Prostate gland (tissue), 2 donors: Measurements from ENCODE around the gene SEH1L. TPM values are rescaled to one million over a fixed set of nuclear protein-coding genes. Genes with fewer than 3 reads are reported as not detected.

ENCODE experiments used
- DNase-seq: peaks from one replicate; pipeline ENCODE4 v3.0.0-alpha.2; 2019; ENCODE audit warnings: low spot score
- H3K27ac ChIP-seq, 2 donors: fragments of 200-600 bp; sonication (generic); 2 replicates each; pipeline ENCODE4 v1.5.1; 2017 to 2019
- H3K27me3 ChIP-seq: fragments of 200-600 bp; sonication (generic); replicated peaks from 2 replicates; pipeline ENCODE4 v1.5.1; 2019; ENCODE audit not compliant: insufficient read depth
- H3K36me3 ChIP-seq, 2 donors: fragments of 200-600 bp; sonication (generic); 1 replicate in 1 of 2; 2 replicates in 1 of 2; pipeline versions ENCODE4 v1.5.1 to v1.8.1; 2017 to 2019
- H3K4me1 ChIP-seq: fragments of 200-600 bp; sonication (generic); replicated peaks from 2 replicates; pipeline ENCODE4 v1.5.1; 2019
- H3K4me3 ChIP-seq, 2 donors: fragments of 200-600 bp; sonication (generic); 2 replicates each; pipeline ENCODE4 v1.5.1; 2017 to 2019
- H3K9me3 ChIP-seq: fragments of 200-600 bp; sonication (generic); 2 replicates; pipeline ENCODE4 v1.5.1; 2017
- POLR2A ChIP-seq: fragments of 450-650 bp; IDR thresholded peaks from one replicate; pipeline ENCODE4 v1.6.1; 2016; ENCODE audit warnings: antibody characterized with exemption, mild to moderate bottlenecking
- POLR2AphosphoS5 ChIP-seq: sonication (generic); formaldehyde crosslinking; IDR thresholded peaks from one replicate; pipeline ENCODE4 v1.6.1; 2017; ENCODE audit warnings: antibody characterized with exemption
- WGBS: methylation state at CpG from one replicate; pipeline ENCODE4 v1.1.5; 2018; 5-methylcytosine and 5-hydroxymethylcytosine counted together
- intact Hi-C: fragments of 100-400 bp; cut with DNase I; formaldehyde crosslinking; loops from one replicate; pipeline ENCODE4 v1.14.2; 2022
- total RNA-seq, 2 donors: library from RNA; depleted of rRNA; stranded (reverse); fragments of >200 nt; gene quantifications; one replicate each; pipeline ENCODE4 v1.1.0, GENCODE V29; 2016
- TF ChIP-seq, protein P1 (sequence below), 4 experiments: fragments of 200-600 bp in 2 of 4; fragments of 450-650 bp in 2 of 4; sonication (generic) in 2 of 4; IDR thresholded peaks; 1 replicate in 3 of 4; 2 replicates in 1 of 4; pipeline ENCODE4 v1.5.1; 2016 to 2019; ENCODE audit warnings: antibody characterized with exemption in 4 of 4, mild to moderate bottlenecking in 2 of 4, moderate library complexity in 2 of 4

The SEH1L gene
- total RNA-seq, 2 donors from 2014 or later: 35.9 to 46.6 TPM

DNA sequence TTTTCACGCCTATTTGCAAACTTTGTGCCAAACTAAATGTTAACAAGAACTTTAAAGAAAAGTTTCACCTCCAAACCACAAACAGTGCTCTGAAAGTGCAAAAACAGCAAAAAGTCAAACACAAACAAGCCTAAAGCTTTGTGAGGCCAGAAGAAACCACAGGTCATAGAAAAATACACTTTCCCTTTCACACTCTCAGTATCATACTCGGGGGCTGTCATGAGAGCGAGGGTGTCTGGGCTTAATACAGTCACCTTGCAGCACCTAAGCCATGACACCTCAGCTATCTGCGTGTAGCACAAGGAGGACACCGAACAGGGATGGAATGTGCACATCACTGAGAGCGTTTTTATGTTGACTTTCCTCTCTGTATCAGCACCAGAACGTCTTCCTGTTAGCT lies 26.6 kb upstream of the SEH1L start:
- Histone ChIP-seq H3K27ac (no peak overlapping the region), H3K27me3 (no peaks in the 10 kb centered on the region), H3K36me3 (no peaks in the 10 kb centered on the region), H3K4me3 (no peak overlapping the region), H3K9me3 (no peaks in the 10 kb centered on the region), H3K4me1 (no peaks in the 10 kb centered on the region)
- TF ChIP-seq, protein P1, sequence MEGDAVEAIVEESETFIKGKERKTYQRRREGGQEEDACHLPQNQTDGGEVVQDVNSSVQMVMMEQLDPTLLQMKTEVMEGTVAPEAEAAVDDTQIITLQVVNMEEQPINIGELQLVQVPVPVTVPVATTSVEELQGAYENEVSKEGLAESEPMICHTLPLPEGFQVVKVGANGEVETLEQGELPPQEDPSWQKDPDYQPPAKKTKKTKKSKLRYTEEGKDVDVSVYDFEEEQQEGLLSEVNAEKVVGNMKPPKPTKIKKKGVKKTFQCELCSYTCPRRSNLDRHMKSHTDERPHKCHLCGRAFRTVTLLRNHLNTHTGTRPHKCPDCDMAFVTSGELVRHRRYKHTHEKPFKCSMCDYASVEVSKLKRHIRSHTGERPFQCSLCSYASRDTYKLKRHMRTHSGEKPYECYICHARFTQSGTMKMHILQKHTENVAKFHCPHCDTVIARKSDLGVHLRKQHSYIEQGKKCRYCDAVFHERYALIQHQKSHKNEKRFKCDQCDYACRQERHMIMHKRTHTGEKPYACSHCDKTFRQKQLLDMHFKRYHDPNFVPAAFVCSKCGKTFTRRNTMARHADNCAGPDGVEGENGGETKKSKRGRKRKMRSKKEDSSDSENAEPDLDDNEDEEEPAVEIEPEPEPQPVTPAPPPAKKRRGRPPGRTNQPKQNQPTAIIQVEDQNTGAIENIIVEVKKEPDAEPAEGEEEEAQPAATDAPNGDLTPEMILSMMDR (IDR thresholded peaks at IDR 0.05): no peak
- TF ChIP-seq POLR2AphosphoS5 (no peak), POLR2A (no peak)
- no peak for DNase-seq
- intact Hi-C loops: no loop called here
- WGBS: 52% methylated on average over 7 of the region's 7 CpGs

DNA sequence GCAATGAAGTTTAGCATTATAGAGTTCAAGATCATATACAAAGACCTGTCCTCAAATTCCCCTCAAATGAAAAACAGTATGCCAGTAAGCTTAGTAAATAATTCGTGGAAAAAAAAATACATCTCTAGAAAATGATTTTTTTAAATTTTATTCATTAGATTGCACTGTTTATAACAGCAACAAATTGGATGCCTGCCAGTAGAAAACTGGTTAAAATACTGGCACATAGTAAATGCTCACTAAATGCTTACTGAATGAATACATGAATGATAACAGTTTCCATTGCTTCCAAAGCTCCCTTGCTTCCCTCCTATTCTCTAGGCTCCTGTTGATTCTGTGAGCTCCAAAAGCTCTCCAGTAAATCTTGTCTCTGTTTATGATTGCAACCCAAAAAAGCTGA lies 25.5 kb upstream of the SEH1L start:
- H3K27ac ChIP-seq: no peak overlapping the region
- H3K4me1 ChIP-seq: no peaks in the 10 kb centered on the region
- H3K4me3 ChIP-seq: no peak overlapping the region
- no peaks in the 10 kb centered on the region for H3K36me3 ChIP-seq
- no peaks in the 10 kb centered on the region for H3K9me3 ChIP-seq
- intact Hi-C loops: no loop called here
- WGBS: 93% methylated on average over 1 of the region's 1 CpG
- H3K27me3 ChIP-seq: no peaks in the 10 kb centered on the region
- no peak for DNase-seq
- TF ChIP-seq POLR2A: no peak
- no peak for TF ChIP-seq POLR2AphosphoS5
- TF ChIP-seq, protein P1 (IDR thresholded peaks at IDR 0.05): no peak

DNA sequence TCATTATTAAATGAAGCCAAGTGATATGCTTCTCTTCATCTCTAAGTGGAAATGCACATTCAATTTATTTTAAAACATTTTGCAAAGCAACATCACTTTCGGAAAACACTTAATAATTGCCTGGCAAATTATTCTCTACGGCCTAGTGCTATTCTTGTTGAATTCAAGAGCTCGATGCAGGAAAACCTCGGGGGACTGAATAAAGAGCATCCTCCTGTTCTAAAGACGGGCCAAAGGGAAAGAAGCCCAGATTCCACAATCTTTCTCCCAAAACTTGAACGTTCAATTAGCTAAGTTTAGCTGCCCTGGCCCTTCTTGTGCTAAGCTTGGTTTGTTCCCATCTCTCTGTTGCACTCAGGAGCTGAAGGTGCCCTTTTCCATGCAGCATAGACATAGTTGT lies 23.2 kb upstream of the SEH1L start:
- no peak overlapping the region for H3K27ac ChIP-seq
- no peak overlapping the region for H3K4me3 ChIP-seq
- H3K27me3 ChIP-seq: no peaks in the 10 kb centered on the region
- TF ChIP-seq POLR2A (no peak), POLR2AphosphoS5 (no peak)
- TF ChIP-seq, protein P1 (IDR thresholded peaks at IDR 0.05): no peak
- DNase-seq: no peak
- intact Hi-C loops: no loop called here
- WGBS: 79% methylated on average over 6 of the region's 6 CpGs
- H3K4me1 ChIP-seq: no peaks in the 10 kb centered on the region
- no peaks in the 10 kb centered on the region for H3K36me3 ChIP-seq
- H3K9me3 ChIP-seq: no peaks in the 10 kb centered on the region

DNA sequence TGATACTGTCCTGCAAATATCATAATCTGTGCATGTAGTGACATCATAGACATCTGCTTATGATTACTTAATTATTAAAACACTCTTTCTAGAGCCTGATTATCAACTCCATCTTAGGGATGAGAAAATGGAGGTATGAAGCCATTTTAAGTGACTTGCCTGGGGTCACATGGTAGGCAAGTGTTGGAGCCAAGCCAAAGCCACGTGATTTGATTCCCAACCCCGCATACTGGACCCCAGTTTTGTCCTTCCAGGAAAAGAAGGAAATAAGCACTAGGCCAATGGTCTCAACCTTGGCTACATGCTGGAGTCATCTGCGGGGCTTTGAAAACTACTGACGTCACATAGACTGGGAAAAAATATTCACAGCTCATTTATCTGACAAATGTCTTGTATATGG lies 19.6 kb upstream of the SEH1L start:
- no peak overlapping the region for H3K4me3 ChIP-seq
- TF ChIP-seq POLR2AphosphoS5 (no peak), POLR2A (no peak)
- TF ChIP-seq, protein P1 (IDR thresholded peaks at IDR 0.05): no peak
- H3K36me3 ChIP-seq: no peaks in the 10 kb centered on the region
- no peaks in the 10 kb centered on the region for H3K4me1 ChIP-seq
- no peak for DNase-seq
- intact Hi-C loops: no loop called here
- no peak overlapping the region for H3K27ac ChIP-seq
- no peaks in the 10 kb centered on the region for H3K9me3 ChIP-seq
- 82% methylated on average over 4 of the region's 4 CpGs for WGBS
- no peaks in the 10 kb centered on the region for H3K27me3 ChIP-seq

DNA sequence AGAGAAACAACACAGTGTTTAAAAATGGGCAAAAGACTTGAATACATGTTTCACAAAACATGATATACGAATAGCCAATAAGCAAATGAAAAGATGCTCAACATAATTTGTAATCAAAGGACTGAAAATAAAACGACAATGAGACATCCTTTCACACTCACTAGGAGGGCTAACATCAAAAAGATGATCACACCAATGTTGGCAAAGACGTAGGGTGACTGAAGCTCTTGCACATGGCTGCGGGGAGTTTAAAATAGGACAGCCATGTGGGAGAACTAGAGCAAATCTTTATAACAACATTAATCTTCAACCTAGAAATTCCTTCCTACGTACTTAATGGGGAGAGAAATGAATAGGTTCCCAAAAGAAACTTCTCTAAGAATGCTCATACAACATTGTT lies 19.2 kb upstream of the SEH1L start:
- no peaks in the 10 kb centered on the region for H3K4me1 ChIP-seq
- no peaks in the 10 kb centered on the region for H3K27me3 ChIP-seq
- H3K9me3 ChIP-seq: no peaks in the 10 kb centered on the region
- H3K4me3 ChIP-seq: no peak overlapping the region
- 86% methylated on average over 5 of the region's 5 CpGs for WGBS
- no peaks in the 10 kb centered on the region for H3K36me3 ChIP-seq
- no peak for DNase-seq
- intact Hi-C loops: no loop called here
- TF ChIP-seq POLR2AphosphoS5: no peak
- TF ChIP-seq, protein P1 (IDR thresholded peaks at IDR 0.05): no peak
- TF ChIP-seq POLR2A: no peak
- no peak overlapping the region for H3K27ac ChIP-seq
